Amygdala (tissue), 56 donors: Measurements from ENCODE around the gene CD207.
A peak's percentile ranks its signal among the peaks of the same experiment; 100 is the strongest.

ENCODE experiments used
- DNase-seq, 56 donors: peaks; one replicate each; lab custom pipeline; 2025; lab: John Stamatoyannopoulos, UW

CD207 gene

GRCh38 chr2:70797506-70797905 is 38.1 kb downstream of the CD207 start:
- no peak for DNase-seq

- DNase-seq: no peak
Measured at GRCh38 chr2:70796262-70796661, 39.4 kb downstream of the CD207 start.

- no peak for DNase-seq
Measured at GRCh38 chr2:70795164-70795995, 40.2 kb downstream of the CD207 start.

- peak in 1 of 56 donors; percentile 2 for DNase-seq
Measured at GRCh38 chr2:70793450-70793849, 42.2 kb downstream of the CD207 start.

GRCh38 chr2:70790136-70790828 is 45.3 kb downstream of the CD207 start, which contains the start of gene FIGLA:
TSS of gene FIGLA (minus strand) at chr2:70790643. CDS start at chr2:70790638, 5 bp downstream.
- no peak for DNase-seq

- peak in 46 of 56 donors; percentile 4 to 81 (median 39) for DNase-seq
Measured at GRCh38 chr2:70789304-70790135, 46.1 kb downstream of the CD207 start.

GRCh38 chr2:70785137-70785911 is 50.3 kb downstream of the CD207 start:
- DNase-seq: peak in 26 of 56 donors; percentile 2 to 70 (median 24)

GRCh38 chr2:70784320-70784719 is 51.3 kb downstream of the CD207 start:
- no peak for DNase-seq
